Endothelial cell (in vitro differentiated cells): Measurements from ENCODE around the gene WDR82. TPM values are rescaled to one million over a fixed set of nuclear protein-coding genes. Genes with fewer than 3 reads are reported as not detected.

Source experiments
- DNase-seq: peaks from one replicate; pipeline ENCODE4 v3.0.0; 2021; ENCODE audit warnings: low spot score
- H3K27ac Mint-ChIP-seq: one replicate; pipeline ENCODE4 v1.8.0; 2021; ENCODE audit warnings: mixed read lengths, inconsistent platforms; ENCODE audit not compliant: unreplicated experiment
- H3K27me3 Mint-ChIP-seq: one replicate; pipeline ENCODE4 v1.8.0; 2021; ENCODE audit warnings: mild to moderate bottlenecking, moderate library complexity, mixed read lengths, inconsistent platforms; ENCODE audit not compliant: unreplicated experiment
- H3K36me3 Mint-ChIP-seq: one replicate; pipeline ENCODE4 v1.8.0; 2021; ENCODE audit warnings: mild to moderate bottlenecking, low read depth, mixed read lengths, inconsistent platforms; ENCODE audit not compliant: unreplicated experiment
- H3K4me1 Mint-ChIP-seq: one replicate; pipeline ENCODE4 v1.8.0; 2021; ENCODE audit warnings: mild to moderate bottlenecking, mixed read lengths, inconsistent platforms; ENCODE audit not compliant: unreplicated experiment
- H3K4me3 Mint-ChIP-seq: one replicate; pipeline ENCODE4 v1.8.0; 2021; ENCODE audit warnings: mild to moderate bottlenecking, mixed read lengths, inconsistent platforms; ENCODE audit not compliant: unreplicated experiment
- H3K9me3 Mint-ChIP-seq: one replicate; pipeline ENCODE4 v1.8.0; 2021; ENCODE audit warnings: mixed read lengths, inconsistent platforms; ENCODE audit not compliant: unreplicated experiment
- CTCF ChIP-seq: fragments of 200-600 bp; sonication (generic); IDR thresholded peaks from one replicate; pipeline ENCODE4 v1.5.0; 2021; ENCODE audit warnings: antibody characterized with exemption; ENCODE audit not compliant: unreplicated experiment
- total RNA-seq: library from RNA; stranded (reverse); fragmentation: NEBNext Ultra II Directional; extraction: Animal tissue kit (Norgen Biotek cat#: 25700); gene quantifications from one replicate; pipeline ENCODE4 v1.2.1, GENCODE V29; 2021; ENCODE audit not compliant: unreplicated experiment

The WDR82 gene
- total RNA-seq, 1 donor from 2014 or later, result 72.3 TPM

GRCh38 chr3:52238193-52238760, 40.2 kb downstream of the WDR82 start:
- H3K9me3 Mint-ChIP-seq, result no peaks in the 10 kb centered on the region
- no peak for DNase-seq
- peak overlapping the region; percentile 99 for H3K4me3 Mint-ChIP-seq
- peak overlapping the region; percentile 88 for H3K27ac Mint-ChIP-seq
- no peak for TF ChIP-seq CTCF
- H3K36me3 Mint-ChIP-seq, result peaks cover 3% of the 10 kb centered on the region
- peaks cover 19% of the 10 kb centered on the region for H3K4me1 Mint-ChIP-seq
- H3K27me3 Mint-ChIP-seq, result peaks cover 8% of the 10 kb centered on the region

GRCh38 chr3:52237657-52238172, 40.7 kb downstream of the WDR82 start:
- peak overlapping the region; percentile 99 for H3K4me3 Mint-ChIP-seq
- no peak for DNase-seq
- H3K27me3 Mint-ChIP-seq, result peaks cover 5% of the 10 kb centered on the region
- H3K4me1 Mint-ChIP-seq, result peaks cover 19% of the 10 kb centered on the region
- H3K27ac Mint-ChIP-seq, result no peak overlapping the region
- H3K36me3 Mint-ChIP-seq, result peaks cover 3% of the 10 kb centered on the region
- H3K9me3 Mint-ChIP-seq, result no peaks in the 10 kb centered on the region
- TF ChIP-seq CTCF, result no peak

GRCh38 chr3:52237006-52237656, 41.3 kb downstream of the WDR82 start:
- Mint-ChIP-seq H3K9me3 (no peaks in the 10 kb centered on the region), H3K4me3 (peak overlapping the region; percentile 51), H3K4me1 (peaks cover 19% of the 10 kb centered on the region), H3K27ac (no peak overlapping the region), H3K27me3 (peaks cover 5% of the 10 kb centered on the region), H3K36me3 (peaks cover 3% of the 10 kb centered on the region)
- no peak for DNase-seq
- TF ChIP-seq CTCF, result no peak

GRCh38 chr3:52236424-52236886, 42.0 kb downstream of the WDR82 start:
- no peak overlapping the region for H3K27ac Mint-ChIP-seq
- no peak for TF ChIP-seq CTCF
- DNase-seq, result no peak

More at GRCh38 chr3:52236424-52236886, 42.0 kb downstream of the WDR82 start:
- peaks cover 19% of the 10 kb centered on the region for H3K4me1 Mint-ChIP-seq
- H3K36me3 Mint-ChIP-seq, result peaks cover 3% of the 10 kb centered on the region
- H3K27me3 Mint-ChIP-seq, result peaks cover 5% of the 10 kb centered on the region
- no peaks in the 10 kb centered on the region for H3K9me3 Mint-ChIP-seq
- H3K4me3 Mint-ChIP-seq, result peak overlapping the region; percentile 22
